ENCODE data around the gene EDIL3.

Gene EDIL3

GRCh38 chr5:84119252-84119651 lies 265.4 kb downstream of the EDIL3 start:
- no peak for TF ChIP-seq CTCF (IDR thresholded peaks at IDR 0.05; ENCODE audit: borderline replicate concordance, control extremely low read depth, extremely low read depth, insufficient read depth, missing control alignments)
- in situ Hi-C loops (cut with MboI; ENCODE audit: low sequenced_read_pairs, unreplicated experiment), result no loop called here
- DNase-seq (ENCODE audit: low spot score), result no peak

GRCh38 chr5:84118551-84118950 lies 266.1 kb downstream of the EDIL3 start:
- in situ Hi-C loops (cut with MboI; ENCODE audit: low sequenced_read_pairs, unreplicated experiment), result no loop called here
- no peak for TF ChIP-seq CTCF (IDR thresholded peaks at IDR 0.05; ENCODE audit: borderline replicate concordance, control extremely low read depth, extremely low read depth, insufficient read depth, missing control alignments)
- DNase-seq (ENCODE audit: low spot score), result no peak

DNA sequence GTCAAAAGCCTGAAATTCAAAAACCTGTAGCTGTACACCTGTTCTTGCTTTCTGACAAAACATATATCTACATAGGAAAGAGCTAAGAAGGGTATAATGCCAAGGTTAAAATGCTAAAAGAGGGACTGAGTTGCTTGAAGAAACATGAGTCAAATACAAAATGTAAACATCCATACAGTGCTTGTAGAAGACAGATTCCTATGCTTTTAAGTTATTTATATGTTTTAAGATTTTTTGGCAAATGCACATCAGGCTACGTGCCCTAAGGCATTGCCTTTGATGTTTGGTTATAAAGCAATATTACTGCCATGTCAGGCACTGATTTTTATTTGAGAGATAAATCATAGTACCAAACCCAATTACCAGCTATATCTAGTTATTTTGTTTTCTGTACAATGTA lies 269.0 kb downstream of the EDIL3 start:
- no peak for TF ChIP-seq CTCF (IDR thresholded peaks at IDR 0.05; ENCODE audit: borderline replicate concordance, control extremely low read depth, extremely low read depth, insufficient read depth, missing control alignments)
- in situ Hi-C loops (cut with MboI; ENCODE audit: low sequenced_read_pairs, unreplicated experiment), result no loop called here
- DNase-seq (ENCODE audit: low spot score), result no peak

- no peak for DNase-seq (ENCODE audit: low spot score)
- in situ Hi-C loops (cut with MboI; ENCODE audit: low sequenced_read_pairs, unreplicated experiment), result no loop called here
- no peak for TF ChIP-seq CTCF (IDR thresholded peaks at IDR 0.05; ENCODE audit: borderline replicate concordance, control extremely low read depth, extremely low read depth, insufficient read depth, missing control alignments)
Observed at GRCh38 chr5:84113246-84114105, 271.2 kb downstream of the EDIL3 start.

- in situ Hi-C loops (cut with MboI; ENCODE audit: low sequenced_read_pairs, unreplicated experiment), result no loop called here
- DNase-seq (ENCODE audit: low spot score), result no peak
- TF ChIP-seq CTCF (IDR thresholded peaks at IDR 0.05; ENCODE audit: borderline replicate concordance, control extremely low read depth, extremely low read depth, insufficient read depth, missing control alignments), result no peak
Observed at GRCh38 chr5:84092738-84093137, 291.9 kb downstream of the EDIL3 start.

DNA sequence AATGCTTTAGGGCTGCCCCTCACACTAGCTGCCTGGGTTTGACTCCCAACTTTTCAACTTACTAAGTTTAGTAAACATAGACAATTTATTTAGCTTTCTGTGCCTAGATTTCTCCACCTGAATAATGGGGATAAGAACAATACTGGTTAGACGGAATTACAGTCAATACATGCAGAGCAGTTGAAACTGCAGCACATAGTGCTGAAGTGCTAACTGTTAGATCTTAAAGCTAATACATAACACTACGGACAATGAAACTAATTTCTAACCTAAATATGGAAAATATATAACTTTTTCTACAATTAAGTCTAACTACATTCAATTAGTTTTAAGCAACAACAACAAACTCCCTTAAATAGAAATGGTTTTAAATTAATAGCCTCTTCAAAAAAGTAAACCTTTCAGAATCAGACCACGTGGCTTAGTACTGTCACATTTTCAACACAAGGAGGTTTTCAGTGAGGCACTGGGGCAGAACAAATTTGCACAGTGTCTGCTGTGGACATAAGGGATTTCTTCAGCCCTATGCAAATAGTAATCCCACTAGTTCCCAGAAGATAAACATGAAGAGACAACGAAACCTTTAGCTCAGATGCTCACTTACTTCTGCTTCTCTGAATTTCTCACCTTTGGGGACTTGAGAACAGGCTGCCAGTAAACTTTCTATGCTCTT lies 293.4 kb downstream of the EDIL3 start:
- DNase-seq (ENCODE audit: low spot score), result no peak
- in situ Hi-C loops (cut with MboI; ENCODE audit: low sequenced_read_pairs, unreplicated experiment), result no loop called here
- TF ChIP-seq CTCF (IDR thresholded peaks at IDR 0.05; ENCODE audit: borderline replicate concordance, control extremely low read depth, extremely low read depth, insufficient read depth, missing control alignments), result no peak

Measured in GM13976 (cell line).